ENCODE measurements around the gene VEZT.
"Not testable (repeated sequence)": the region's sequence is repeated elsewhere in the genome, so short reads cannot be mapped to it uniquely, and the experiment has no call there.

VEZT gene

DNA sequence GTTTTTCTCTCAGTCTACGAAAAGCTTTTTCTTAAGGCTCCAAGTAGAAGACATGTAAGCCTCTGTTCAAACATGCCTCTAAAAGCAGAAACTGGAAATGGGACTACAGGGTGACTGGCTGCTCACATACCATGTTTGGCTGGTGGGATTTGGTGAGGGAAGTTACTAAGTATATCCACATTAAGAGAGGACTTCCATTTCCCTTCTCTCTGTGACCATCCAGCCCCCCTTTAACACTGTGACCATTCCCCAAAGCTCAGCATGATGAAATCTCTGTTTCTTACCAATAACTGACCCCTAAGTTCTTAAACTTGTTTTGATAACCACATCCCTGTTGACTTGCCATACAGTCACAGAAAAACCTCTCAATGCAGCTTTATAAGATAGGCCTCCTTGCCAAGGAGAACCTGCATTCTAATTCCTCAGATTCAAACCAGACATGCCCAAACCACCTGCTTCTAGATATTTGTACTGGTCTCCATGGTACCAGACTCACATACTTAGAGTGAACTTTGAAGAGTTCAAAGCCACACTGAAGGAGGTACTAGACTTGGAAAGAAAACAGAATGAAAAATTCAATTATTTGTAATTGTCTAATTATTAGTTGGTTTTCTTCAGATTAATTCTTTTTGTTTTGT is 102.2 kb downstream of the VEZT start:
- DNase-seq (ENCODE audit: low read depth, low spot score) = no peak

DNA sequence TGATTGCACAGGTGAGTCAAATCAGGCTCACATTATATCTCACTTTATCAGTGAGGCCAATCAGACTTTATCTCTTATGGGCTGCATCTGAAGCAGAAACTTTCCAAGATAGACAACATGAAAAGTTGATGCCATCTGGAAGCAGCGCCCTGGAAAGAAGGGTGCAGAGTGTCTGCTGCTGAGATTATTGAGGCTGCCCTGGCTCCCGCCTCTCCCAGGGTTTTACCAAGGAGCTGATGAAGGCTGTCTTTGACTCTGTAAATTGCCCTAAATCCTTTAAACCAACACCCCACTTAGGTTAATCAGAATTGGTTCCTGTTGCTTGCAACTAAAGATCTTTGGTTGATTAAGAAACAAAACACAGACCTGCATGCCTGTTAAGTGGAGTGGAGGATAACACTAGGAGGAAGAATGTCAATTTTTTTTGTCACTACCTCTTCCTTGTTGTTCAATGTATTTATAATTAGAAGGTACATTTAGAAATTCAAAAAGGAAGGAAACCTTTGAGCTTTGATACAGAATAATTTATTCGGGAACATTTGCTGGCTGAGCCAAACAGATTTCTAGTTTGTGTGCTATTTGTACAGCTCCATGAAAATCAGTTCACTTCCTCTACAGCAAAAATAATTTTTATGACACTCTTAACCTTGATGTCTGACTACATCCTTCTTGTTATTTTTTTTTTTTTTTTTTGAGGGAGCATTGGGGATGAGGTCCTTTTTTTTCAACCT is 104.1 kb downstream of the VEZT start:
- no peak for DNase-seq (ENCODE audit: low read depth, low spot score)

DNA sequence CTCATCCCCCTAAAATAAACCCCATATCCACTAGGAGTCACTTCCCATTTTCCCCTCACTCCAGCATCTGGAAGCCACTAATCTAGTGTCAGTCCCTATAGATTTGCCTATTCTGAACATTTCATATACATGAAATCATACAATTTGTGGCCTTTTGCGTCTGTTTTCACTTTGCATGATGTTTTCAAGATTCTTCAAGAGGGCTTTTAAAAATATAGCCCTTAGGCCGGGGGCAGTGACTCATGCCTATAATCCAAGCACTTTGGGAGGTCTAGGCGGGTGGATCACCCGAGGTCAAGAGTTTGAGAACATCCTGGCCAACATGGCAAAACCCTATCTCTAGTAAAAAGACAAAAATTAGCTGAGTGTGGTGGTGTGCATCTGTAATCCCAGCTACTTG is 104.7 kb downstream of the VEZT start:
- no peak for DNase-seq (ENCODE audit: low read depth, low spot score)

DNA sequence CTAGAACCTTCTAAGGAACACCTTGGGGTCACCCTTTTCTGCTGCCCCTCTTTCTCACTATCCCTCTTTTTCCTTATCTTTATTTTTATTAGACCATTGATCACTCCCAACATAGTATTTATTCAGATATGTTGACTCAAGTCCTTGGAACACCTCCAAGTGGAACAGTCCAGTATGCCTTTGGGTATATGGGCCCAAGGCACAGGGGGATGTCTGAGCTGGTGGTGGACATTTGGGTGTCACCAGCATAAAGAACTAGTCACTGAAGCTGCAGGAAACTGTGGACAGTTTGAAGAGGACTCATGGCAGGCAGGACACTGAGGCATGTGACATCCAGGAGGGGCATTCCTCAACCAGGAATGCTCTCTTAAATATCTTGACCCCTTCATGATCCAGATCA is 105.6 kb downstream of the VEZT start:
- DNase-seq (ENCODE audit: low read depth, low spot score) = no peak

DNA sequence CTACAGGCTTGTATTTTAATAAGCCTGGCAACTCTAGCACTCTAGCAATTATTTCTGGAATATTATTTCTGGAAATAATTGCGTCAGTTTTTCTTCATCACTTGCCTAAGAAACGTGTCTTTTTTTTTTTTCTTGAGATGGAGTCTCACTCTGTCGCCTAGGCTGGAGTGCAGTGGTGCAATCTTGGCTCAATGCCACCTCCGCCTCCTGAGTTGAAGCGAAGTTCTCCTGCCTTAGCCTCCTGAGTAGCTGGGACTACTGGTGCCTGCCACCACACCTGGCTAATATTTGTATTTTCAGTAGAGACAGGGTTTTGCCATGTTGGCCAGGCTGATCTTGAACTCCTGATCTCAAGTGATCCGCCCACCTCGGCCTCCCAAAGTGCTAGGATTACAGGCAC is 106.6 kb downstream of the VEZT start:
- DNase-seq (ENCODE audit: low read depth, low spot score) = not testable (repeated sequence)

DNA sequence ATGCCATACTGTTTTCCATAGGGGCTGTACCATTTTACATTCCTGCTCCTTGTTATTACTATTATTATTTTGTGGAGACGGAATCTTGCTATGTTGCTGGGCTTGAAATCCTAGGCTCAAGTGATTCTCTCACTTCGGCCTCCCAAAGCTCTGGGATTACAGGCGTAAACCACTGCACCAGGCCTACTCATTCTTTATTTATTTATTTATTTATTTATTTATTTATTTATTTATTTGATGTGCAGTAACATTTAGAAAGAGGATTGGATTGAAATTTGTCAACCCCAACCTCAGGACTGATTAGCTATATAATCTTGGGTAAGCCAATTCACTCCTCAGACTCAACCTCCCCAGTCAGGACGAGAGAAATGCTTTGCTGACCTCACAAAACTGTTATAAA is 107.9 kb downstream of the VEZT start:
- DNase-seq (ENCODE audit: low read depth, low spot score) = no peak

DNA sequence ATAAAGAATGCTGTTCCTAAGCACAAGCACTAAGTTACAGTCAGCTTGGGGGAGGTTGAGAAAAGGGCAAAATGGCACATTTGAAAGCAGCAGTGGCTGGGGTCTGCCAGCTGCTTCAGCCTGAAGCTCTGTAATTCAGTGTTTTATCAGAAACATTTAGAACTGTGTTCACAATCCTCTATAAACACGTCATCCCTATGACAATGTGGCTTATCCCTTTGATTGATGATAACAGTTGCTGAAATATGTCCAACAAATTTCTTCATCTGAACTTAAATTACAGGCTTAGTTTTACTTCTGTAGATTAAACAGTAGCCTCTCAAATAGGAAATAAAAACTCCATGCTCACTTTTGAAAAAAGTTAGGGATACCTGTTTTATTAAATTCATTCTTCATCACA is 108.8 kb downstream of the VEZT start:
- DNase-seq (ENCODE audit: low read depth, low spot score) = no peak

DNA sequence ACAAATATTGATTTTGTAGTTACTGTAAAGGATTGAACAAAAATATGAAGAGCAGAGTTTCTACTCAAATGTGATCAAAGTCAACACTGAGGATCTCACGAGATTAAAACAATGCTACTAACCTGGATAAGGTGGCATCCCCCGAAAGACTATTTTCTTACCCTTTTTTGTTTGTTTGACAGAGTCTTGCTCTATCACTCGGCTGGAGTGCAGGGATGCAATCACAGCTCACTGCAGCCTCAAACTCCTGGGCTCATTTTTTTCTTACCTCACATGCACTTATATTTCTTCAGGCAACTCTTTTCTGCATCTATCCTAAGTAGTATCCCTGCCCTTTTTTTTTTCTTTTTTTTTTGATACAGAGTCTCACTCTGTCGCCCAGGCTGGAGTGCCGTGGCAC is 109.2 kb downstream of the VEZT start:
- no peak for DNase-seq (ENCODE audit: low read depth, low spot score)

DNA sequence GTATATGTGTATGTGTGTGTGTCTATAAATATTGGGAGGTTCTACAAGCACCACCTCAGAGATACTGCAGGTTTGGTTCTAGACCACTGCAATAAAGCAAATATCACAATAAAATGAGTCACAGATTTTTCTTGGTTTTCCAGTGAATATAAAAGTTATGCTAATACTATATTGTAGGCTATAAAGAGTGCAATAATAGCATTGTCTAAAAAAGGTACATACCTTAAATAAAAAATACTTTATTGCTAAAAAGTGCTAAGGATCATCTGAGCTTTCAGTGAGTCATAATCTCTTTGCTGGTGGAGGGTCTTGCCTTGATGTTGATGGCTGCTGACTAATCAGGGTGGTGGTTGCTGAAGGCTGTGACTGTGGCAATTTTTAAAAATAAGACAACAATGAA is 111.1 kb downstream of the VEZT start:
- DNase-seq (ENCODE audit: low read depth, low spot score) = no peak

DNA sequence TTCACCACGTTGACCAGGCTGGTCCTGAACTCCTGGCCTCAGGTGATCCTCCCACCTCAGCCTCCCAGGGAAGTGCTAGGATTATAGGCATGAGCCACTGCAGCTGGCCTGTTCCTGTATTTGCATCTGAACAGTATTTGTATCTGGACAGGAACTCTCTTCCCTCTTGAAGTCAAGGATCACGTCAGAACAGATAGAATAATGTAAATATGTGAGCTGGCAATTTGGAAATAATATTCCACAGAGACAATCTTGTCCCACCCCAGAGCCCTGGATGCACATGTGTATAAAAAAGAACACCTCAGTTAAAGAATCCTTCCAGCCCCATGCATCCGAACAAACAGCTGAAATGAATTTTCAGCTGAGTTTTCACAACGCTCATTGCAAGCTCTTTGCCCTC is 118.3 kb downstream of the VEZT start:
- DNase-seq (ENCODE audit: low read depth, low spot score) = no peak

DNA sequence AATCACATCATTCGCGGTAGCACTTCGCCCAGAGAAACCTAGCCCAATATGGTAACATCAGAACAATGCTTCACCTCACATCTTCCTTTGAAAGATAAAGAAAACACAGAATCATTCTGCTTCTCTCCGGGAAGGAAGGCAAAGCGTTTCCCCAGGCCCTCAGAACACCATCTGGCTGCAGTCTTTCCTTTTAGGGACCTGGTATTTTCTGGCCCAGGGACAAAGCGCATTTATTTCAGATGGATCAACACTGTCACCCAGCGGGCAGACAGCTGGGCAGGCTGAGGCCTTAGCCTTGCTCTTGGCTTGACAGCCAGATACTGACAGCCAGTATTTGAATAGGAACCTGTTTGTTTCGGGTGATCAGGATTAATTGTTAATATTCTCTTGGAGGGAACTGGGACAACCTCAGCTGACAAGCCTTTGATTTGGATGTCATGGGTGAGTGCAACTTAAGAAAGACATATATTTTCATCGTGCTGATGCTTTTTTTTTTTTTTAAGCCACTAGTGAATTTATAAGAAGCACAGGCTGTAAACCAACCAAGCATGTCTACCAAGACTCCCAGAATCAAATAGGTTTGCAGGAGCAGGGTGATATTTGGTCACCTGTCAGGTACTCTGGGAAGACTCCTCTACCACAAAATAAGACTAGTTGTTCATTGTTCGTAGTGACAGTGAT is 118.9 kb downstream of the VEZT start:
- DNase-seq (ENCODE audit: low read depth, low spot score) = no peak

DNA sequence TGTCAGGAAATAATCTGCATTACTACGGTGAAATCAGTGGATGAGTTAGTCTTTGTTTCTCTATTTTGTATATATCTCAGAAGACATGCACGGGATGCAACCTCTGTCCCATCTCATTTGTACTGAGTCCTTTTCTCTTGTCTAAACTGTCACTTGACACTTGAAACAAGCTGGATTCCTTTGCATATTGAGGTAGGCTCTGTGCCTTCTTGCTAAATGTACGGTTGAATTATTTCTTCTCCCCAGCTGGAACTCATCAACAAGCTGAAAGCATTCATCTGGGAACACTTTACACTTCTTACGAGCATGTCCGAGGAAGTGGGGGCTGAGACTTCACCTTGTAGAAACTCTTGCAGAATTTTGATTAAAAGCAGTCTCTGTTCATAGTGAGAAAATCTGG is 119.5 kb downstream of the VEZT start:
- DNase-seq (ENCODE audit: low read depth, low spot score) = no peak

DNA sequence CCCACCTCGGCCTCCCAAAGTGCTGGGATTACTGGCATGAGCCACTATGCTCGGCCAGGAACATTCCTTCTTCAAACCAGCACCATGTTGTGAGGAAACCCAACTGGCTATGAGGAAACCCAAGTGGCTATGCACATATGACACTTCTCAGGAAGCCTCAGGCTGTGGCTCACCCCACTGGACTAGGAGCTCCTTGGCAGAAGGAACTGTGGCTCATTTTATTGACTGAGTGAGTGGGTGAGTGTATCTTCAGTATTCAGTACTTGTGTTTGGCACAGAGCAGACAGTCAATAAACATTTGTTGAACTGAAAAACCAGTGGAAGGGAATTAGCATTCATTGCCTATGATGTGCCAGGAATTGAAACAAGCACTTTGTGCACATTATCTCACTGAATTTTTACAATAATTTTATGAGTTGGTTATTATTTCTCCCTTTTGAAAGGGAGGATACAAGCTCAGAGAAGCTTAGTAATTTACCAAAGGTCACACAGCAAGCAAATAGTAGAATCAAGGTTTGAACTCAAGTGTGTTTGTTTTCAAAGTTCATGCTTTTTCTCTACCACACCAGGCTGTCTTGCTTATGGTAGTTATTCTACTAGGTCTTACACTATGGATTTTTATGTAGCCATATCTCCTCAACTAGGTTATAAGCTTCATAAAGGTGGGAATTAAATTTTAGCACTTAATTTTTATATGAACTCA is 121.6 kb downstream of the VEZT start:
- DNase-seq (ENCODE audit: low read depth, low spot score) = no peak

DNA sequence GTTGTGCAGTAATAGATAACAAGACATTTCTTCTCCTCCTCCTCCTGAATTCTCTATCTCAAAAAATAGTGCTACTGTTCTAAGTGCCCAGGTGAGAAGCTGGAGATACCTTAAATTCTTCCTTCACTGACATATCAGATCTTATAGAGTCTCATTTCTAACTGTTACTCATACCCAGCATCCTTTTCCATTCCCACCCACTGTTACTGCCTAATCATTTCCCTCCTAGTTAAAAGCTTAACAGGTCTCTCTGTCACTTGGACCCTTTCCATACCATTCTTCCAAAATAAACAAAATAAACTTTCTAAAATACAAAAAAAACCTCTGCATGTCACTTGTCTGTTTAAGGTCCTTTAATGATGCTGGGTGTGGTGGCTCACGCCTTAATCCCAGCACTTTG is 124.4 kb downstream of the VEZT start:
- DNase-seq (ENCODE audit: low read depth, low spot score) = no peak

DNA sequence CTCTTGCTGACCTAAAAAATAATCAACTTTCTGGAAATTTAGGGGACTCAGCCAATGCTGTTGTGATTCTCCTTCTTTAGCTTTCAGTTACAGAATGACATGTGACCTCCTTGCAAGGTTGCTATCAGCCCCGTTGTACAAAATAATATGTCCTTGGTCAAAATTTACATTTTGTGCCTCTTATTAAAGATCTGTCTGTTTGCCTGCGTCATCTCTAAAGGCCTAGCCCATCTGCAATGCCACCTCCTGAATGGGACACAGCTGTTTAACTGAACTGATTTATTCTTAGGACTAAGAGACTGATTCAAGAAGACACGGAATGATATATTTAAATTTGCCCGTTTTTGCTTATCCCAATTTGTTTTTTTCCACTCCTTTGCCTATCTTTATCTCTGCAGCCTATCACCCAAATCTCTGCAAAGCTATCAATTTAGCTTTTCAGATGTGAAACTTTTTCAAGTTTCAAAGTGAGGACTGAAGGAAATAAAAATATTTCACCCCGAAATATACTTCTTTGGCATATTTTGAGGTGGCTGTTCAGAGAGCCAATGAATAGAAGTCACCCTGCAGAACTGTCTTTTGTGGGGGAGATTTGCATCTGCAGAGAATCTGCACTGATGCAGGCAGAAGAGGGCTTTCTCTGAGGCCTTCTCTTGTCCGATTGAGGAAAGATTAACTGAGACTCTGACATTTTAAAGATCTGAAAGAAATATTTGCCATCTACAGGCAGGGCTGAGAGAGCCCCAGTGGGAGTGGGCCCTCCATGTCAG is 126.0 kb downstream of the VEZT start:
- DNase-seq (ENCODE audit: low read depth, low spot score) = no peak

DNA sequence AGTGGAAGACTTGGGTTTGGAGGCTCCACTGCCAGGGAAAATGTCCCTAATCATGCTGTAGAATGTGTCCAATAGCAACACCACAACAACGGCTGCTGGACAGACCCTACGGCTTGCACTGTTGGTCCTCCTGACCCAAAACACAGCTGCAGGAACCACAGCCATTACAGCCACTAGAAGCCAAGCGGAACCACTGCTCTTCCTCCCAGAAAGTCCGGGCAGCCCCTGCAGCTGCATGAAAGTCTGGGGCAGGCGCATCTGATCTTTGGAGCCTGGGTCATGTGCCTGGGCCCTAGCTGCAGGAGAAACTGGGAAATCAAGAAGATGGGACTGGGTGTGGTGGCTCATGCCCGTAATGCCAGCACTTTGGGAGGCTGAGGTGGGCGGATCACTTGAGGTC is 131.7 kb downstream of the VEZT start:
- no peak for DNase-seq (ENCODE audit: low read depth, low spot score)

DNA sequence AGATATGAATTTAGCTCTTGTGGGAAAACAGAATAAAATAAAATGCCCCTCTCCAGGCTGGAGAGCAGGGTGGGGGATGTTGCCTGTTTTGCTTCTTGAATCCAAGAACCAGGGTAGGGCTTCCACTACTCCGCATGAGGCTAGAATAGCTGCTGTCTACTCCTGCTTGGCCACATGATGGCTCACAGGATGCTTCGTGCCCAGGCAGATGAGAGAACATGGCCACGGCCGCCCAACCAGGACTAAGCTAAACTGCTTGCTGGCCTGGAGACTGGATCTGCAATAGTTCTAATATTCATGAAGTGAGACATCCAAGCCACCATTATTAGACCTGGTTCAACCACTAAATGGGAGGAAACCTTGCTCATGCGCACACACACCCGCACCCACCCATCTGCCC is 134.1 kb downstream of the VEZT start:
- DNase-seq (ENCODE audit: low read depth, low spot score) = no peak
